ENCODE data around the gene OXTR. TPM values are rescaled to one million over a fixed set of nuclear protein-coding genes. Genes with fewer than 3 reads are reported as not detected.
"Not testable (repeated sequence)": the region's sequence is repeated elsewhere in the genome, so short reads cannot be mapped to it uniquely, and the experiment has no call there.

OXTR gene
- total RNA-seq, 1 donor from 2014 or later, result 0.62 TPM

DNA sequence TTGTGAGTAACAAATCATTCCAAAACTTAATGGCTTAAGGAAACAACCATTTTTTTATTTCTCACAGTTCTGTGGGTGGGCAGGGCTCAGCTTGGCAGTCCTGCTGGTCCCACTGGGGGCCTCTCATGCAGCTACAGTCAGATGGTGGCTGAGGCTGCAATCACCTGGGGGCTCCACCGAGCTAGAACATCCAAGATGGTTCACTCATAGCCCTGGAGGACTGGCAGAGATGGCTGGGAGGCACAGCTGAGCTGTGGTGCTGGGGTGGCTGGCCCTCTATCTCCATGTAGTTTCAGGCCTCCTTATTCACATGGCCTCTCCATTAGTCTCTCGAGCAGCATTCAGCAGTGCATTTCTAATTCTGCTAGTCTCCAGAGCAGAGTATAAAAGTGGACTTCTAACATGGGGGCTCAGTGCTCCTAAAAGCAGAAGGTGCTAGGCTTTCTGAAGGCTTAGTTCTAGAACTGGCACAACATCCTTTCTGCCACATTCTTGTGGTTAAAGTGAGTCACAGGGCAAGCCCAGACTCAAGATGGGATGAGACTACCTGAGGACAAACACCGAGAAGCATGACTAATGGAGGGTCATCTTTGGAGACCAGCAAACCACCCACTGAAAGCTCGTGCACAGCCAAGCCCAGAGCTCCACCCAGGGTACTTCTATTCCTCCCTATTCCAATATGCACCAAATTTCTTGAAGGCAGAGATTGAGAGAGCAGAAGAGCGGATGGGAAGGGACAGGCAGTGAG lies 29.5 kb downstream of the OXTR start:
- DNase-seq, result no peak

- DNase-seq, result no peak
These were observed 30.8 kb downstream of the OXTR start for GRCh38 chr3:8738639-8739038.

DNA sequence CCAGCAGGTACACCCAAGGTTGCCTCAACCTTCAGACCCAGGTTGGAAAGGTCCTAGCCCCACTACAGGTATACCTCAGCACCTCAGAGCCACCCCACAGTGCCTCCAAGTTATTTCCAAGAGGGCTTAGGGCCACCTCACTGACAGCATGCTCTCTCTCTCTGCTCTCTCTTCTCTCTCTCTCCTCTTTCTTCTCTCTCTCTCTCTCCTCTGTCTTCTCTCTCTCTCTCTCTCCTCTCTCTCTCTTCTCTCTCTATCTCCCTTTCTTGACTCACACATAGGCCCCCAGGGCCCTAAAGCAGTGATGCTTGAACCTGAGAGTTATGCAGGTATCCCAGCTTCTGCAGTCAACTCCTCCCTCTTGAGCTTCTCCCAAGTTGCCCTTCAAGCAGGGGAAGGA lies 31.6 kb downstream of the OXTR start:
- DNase-seq, result no peak

GRCh38 chr3:8737301-8737700 lies 32.1 kb downstream of the OXTR start:
- no peak for DNase-seq

DNA sequence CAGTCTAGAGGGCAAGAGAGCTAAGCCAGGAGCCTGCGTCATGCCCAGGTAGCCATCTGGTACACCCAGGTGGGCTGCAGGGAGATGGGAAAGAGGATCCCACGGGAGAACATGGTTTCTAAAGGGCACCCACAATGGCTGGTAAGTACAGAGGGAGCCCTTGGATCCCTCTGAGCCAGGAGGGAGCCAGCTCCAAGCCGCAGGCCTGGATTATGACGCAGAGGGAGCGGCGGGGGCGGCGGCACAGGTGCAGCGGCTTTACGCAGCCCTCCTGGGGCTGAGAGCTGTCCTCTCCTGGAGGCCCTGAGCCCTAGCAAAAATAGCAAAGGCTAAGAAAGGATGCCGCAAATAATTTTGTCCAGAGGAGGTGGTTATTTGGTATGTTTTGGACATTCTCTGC lies 33.0 kb downstream of the OXTR start:
- DNase-seq, result peak; percentile 59

DNA sequence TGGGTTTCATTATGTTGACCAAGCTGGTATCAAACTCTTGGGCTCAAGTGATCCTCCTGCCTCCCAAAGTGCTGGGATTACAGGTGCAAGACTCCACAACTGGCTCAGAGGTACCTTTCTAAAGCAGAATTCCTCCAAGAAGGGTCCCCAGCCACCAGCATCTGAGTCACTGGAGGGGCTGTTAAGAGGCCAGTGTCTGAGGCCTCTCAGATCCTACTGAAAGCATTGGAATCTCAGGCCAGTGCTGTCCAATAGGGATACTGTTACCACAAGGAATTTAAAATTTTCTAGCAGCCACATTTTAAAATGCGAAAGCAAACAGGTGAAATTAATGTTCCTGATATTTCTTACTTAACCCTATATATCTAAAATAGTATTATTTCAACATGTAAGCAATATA lies 34.5 kb downstream of the OXTR start:
- DNase-seq, result peak; percentile 34

- peak; percentile 52 for DNase-seq
These were observed 35.1 kb downstream of the OXTR start for GRCh38 chr3:8734137-8734878.

DNA sequence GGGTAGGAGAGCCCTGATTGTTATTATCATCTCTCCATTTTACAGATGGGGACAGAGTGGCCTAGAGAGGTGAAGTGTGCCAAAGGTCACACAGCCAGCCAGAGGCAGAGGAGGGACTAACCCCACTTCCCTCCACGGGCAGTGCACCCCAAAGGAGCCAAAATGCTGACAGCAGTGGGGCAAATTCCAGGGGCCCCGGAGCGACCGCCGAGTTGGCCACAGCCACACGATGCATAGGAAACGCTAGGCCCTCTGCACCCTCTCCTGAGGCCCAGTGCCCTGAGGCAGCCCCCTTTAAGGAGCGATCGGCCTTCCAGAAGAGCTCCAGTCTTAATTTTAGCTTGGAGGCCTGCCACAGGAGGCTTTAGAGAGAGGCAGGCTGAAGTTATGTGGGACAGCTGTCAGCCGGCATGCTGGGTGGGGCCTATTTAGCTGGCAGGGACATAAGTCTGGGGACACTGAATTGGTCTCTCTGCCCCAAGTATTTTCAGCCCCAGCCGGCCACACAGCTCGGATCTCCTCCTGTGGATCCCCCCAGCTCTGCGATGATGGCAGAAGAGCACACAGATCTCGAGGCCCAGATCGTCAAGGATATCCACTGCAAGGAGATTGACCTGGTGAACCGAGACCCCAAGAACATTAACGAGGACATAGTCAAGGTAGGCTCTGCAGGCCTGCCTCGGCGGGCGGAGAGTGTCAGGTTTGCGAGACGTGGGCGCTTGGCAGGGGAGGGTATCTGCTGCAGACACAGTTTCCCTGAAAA lies 35.9 kb downstream of the OXTR start, which contains the start of gene CAV3:
Gene CAV3 (plus strand): TSS at position 471 of the 763 bp plus-strand sequence. CDS start 75 bp downstream, at position 546.
- peak; percentile 98 for DNase-seq

- no peak for DNase-seq
These were observed 37.0 kb downstream of the OXTR start for GRCh38 chr3:8732413-8732812.

DNA sequence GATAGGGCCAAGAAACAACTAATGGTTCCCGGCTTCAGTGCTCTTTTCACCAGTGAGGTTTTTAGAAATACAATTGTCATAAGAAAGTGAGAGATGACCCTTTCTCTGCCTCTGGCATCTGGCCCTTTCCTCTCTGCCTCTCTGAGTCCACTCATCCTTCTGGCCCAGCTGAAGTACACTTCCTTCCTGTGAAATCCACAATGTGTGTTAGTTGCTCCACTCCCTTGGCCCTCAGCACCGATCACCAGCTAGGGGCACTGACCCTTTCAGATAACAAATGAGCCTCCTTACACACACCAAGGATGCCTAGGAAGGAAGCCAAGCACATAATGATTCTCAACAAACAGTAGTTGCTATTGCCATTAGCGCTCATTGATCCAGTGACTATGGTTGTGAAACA lies 38.8 kb downstream of the OXTR start:
- DNase-seq, result no peak

DNA sequence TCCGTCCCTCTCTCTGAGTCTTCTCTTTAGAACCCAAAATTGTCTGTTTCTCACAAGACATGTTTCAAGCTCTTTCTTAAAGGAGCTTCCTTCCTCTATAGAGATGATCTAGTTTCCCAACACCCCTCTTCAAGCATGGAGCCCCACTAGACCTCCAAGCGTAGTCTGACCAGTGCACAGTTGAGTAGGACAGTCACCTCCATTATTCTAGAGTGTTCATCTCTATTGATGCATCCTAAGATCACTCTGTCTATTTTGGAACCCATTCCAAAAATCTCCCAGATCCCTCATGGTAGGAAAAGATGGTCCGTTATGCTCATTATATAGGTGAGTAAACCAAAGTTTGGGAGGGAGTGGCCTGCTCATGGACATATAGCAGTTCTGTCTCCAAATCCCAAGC lies 39.9 kb downstream of the OXTR start:
- no peak for DNase-seq

DNA sequence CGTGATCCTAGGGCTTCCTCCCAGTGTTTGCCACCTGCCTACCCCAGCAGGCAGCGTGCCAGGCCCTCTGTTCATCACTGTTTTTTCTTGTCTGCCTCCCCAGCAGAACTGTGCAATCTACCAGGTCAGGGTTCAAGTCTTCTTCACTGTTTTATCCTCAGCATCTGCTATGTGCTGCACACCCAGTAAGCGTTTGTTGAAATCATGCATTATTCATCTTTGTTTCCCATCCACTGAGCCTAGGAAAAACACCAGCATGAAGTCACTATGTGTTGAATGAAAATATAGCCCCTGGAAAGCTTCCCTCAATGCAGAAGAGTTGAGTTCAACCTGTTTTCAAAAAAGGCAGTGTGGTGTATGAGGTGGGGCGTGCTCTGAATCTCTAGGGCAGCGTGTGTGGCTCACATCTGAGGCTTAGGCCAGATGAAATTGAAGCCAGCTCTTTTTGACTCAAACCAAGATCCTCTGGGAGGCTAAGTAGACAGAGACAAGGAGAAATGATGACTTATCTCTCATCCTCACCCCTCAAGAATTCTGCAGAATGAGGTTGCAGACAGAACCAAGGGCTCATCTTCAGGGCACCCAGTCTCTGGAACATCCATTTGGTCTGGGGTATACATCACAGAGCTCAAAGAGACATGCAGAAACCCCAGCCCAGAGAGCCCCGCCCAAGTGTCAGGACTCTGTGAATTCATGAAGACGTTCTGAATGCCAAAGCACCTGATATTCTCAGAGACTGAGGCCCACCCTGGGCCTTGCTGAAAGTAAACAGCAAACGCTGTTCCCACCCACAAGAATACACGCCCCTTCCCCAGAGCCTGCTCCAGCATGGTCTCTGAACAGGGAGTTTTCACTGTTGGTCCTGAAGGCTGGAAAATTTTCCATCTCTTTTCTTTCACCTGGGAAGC lies 41.6 kb downstream of the OXTR start:
- DNase-seq, result no peak

- DNase-seq, result no peak
These were observed 45.2 kb downstream of the OXTR start for GRCh38 chr3:8724108-8724752.

GRCh38 chr3:8723612-8724011 lies 45.8 kb downstream of the OXTR start:
- DNase-seq, result no peak

DNA sequence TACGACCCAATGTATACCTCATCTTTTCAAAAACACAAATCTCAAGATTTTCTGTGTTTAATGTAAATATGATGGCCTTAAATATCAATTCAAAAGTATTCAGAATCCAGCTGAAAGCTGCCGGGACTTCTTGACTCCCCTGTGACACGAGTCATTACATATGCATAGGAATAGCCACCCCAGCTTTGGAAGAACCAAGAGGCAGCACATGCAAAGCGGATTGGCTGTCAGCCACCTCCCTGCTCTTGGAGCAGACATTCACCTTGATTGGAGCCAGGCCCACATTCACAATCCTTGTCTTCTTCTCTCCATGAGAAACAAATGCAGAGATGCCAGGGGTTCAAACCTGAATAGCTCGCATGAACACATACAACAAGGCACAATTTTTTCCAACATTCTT lies 46.6 kb downstream of the OXTR start:
- DNase-seq, result no peak

- DNase-seq, result not testable (repeated sequence)
These were observed 53.7 kb downstream of the OXTR start for GRCh38 chr3:8715757-8716156.

DNA sequence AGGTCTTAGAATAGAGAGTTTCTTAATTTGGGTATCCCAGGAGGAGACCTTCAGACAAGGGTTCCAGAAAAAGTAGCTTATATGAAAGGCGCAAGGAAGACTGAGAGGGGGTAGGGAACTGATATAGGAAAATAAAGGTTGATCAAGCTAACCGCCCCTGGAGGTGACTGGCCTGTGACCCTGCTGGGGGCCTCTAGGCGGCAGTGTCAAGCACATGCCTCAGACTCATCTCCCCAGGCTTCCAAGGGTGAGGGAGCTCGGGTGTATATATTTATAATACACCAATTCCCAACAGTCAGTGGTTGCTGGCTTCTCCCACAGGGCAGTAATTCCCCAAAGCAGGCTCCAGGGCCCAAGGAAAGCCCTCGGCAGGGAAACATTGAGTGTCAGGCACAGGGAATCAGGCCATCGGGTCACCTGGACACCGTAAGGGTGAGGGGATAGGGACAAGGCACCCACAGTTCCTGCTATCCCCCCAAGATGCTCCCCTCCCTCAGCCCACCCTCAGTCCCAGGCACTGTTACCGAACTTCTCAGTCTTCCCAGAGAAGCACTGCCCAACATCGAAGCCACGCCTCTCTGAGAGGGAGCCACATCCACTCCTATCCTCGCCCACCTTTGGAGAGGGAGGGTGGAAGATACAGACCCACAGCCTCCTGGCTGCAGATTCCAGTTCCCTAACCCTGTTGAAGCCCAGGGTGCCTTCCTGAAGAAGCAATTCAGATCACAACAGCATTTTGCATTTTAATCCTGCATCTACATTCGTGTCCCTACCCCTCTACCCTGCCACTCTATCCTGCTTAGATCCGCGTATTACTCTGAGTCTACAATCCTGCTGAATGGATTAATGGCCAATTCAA lies 55.3 kb downstream of the OXTR start:
- no peak for DNase-seq

GRCh38 chr3:8712908-8713255 lies 56.5 kb downstream of the OXTR start:
- peak; percentile 80 for DNase-seq

- DNase-seq, result peak; percentile 85
These were observed 57.1 kb downstream of the OXTR start for GRCh38 chr3:8712045-8712907.

Measured in tongue (tissue), 2 donors.